ENCODE results near the gene CASS4. TPM values are rescaled to one million over a fixed set of nuclear protein-coding genes. Genes with fewer than 3 reads are reported as not detected.

CASS4 gene
- total RNA-seq, 1 experiment from 2014 or later, result 0.17 TPM

DNA sequence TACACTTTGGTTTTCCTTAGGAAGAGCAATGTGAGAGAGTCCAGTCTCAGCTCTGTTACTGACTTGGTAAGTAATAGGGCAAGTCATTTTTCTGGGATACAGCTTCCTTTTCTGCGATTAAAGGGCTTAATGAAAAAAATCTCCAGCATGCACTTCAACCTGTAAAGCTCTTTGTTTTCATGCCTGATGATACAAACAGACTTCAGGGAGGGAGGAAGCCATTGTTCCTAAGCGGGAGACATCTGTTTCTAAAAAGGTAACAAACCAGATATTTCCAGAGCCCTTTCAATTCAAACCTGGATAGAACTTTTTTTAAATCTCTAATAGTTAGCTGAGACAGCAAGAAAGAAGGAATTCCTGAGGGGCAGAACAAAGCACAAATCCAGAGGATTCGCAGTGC lies 5.2 kb upstream of the CASS4 start:
- POLR2A ChIA-PET, result no interaction called here

DNA sequence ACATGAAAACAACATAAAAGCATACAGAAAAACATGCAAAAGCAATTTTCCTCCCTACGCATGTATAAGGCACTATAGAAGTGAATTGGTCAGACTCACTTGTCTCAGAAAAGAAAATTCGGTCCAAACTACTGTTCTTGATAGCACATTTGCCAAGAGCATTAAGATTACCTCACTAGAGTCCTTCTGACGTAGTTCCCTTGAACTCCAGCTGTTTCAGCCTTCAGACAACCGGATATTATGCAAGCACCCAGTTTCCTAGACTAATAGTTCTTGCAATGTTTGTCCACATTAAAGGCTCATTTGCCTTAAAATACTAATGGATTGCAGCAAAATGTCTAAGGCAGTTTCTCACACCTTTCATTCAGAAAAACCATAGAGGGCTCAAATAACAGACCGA lies 2.5 kb upstream of the CASS4 start:
- H3K27ac ChIP-seq (ENCODE audit: low read depth, low read length), result no peak overlapping the region
- H3K79me2 ChIP-seq (ENCODE audit: insufficient read depth, low read length), result peaks cover 16% of the 10 kb centered on the region
- ATAC-seq (no peak), DNase-seq (ENCODE audit: low read depth, low spot score) (no peak)
- H2AFZ ChIP-seq (ENCODE audit: low read depth, low read length, poor library complexity, severe bottlenecking), result no peak overlapping the region
- no TSS peak for BruUV-seq (replicated peaks)
- no peak overlapping the region for H3K9ac ChIP-seq (ENCODE audit: low read length)
- no peak overlapping the region for H3K4me3 ChIP-seq (replicated peaks in 1 of 2; ENCODE audit: low read depth in 1 of 2, low read length in 2 of 2)
- H4K20me1 ChIP-seq (ENCODE audit: insufficient read depth), result no peaks in the 10 kb centered on the region
- POLR2A ChIA-PET, result no interaction called here
- no peaks in the 10 kb centered on the region for H3K27me3 ChIP-seq (ENCODE audit: insufficient read depth, low read length)
- RAD21 ChIA-PET (ENCODE audit: low non-redundant PET in 1 of 2, low total read pairs in 2 of 2, uncharacterized antibody in 2 of 2, unreplicated experiment in 2 of 2), result no interaction called here
- no peaks in the 10 kb centered on the region for H3K9me2 ChIP-seq (ENCODE audit: insufficient read depth)
- H3K4me2 ChIP-seq (ENCODE audit: low read length), result no peak overlapping the region
- TF ChIP-seq ZNF274 (IDR thresholded peaks at IDR 0.05; ENCODE audit: low read depth, low read length), result no peak
- no peak for TF ChIP-seq RAD21 (IDR thresholded peaks at IDR 0.05; ENCODE audit: low read depth)
- no peak for TF ChIP-seq SRF (IDR thresholded peaks at IDR 0.05; ENCODE audit: low read depth)
- no peak for TF ChIP-seq JUND (IDR thresholded peaks at IDR 0.05)
- no peak for TF ChIP-seq SIN3A (IDR thresholded peaks at IDR 0.05; ENCODE audit: low read depth)
- TF ChIP-seq CEBPB (IDR thresholded peaks at IDR 0.05; ENCODE audit: low read depth), result no peak
- TF ChIP-seq EZH2phosphoT487 (IDR thresholded peaks at IDR 0.05; ENCODE audit: borderline replicate concordance), result no peak
- TF ChIP-seq, protein P1, sequence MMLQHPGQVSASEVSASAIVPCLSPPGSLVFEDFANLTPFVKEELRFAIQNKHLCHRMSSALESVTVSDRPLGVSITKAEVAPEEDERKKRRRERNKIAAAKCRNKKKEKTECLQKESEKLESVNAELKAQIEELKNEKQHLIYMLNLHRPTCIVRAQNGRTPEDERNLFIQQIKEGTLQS (IDR thresholded peaks at IDR 0.05), result no peak
- no peak for TF ChIP-seq POLR2A (IDR thresholded peaks at IDR 0.05; ENCODE audit: borderline replicate concordance, extremely low read depth, insufficient read depth, insufficient read length)
- no peak for TF ChIP-seq POLR2AphosphoS5 (IDR thresholded peaks at IDR 0.05; ENCODE audit: low read depth, low read length)
- no peak for TF ChIP-seq SP1 (IDR thresholded peaks at IDR 0.05; ENCODE audit: low read depth)
- no peak for TF ChIP-seq CTCF (IDR thresholded peaks at IDR 0.05 in 2 of 3, conservative IDR thresholded peaks at IDR 0.05 in 1 of 3; ENCODE audit: borderline replicate concordance in 1 of 3, insufficient read depth in 1 of 3, low read depth in 2 of 3, low read length in 2 of 3)
- no peak for TF ChIP-seq MAX (IDR thresholded peaks at IDR 0.05)
- TF ChIP-seq YY1 (IDR thresholded peaks at IDR 0.05; ENCODE audit: extremely low read depth, insufficient replicate concordance, low read depth, low read length), result no peak
- TF ChIP-seq TCF7L2 (IDR thresholded peaks at IDR 0.05; ENCODE audit: borderline replicate concordance, extremely low read depth, insufficient read depth, insufficient read length), result no peak
- TF ChIP-seq CBX3 (IDR thresholded peaks at IDR 0.05; ENCODE audit: low read depth), result no peak
- no peak for TF ChIP-seq FOSL1 (IDR thresholded peaks at IDR 0.05; ENCODE audit: low read depth)
- no peak for TF ChIP-seq EGR1 (IDR thresholded peaks at IDR 0.05; ENCODE audit: low read depth)
- TF ChIP-seq EZH2 (IDR thresholded peaks at IDR 0.05), result no peak
- intact Hi-C loops (cut with micrococcal nuclease), result no loop called here
- H3K36me3 ChIP-seq (ENCODE audit: control insufficient read depth in 1 of 2, insufficient read depth in 2 of 2, low read length in 2 of 2), result peaks cover 17 to 29% of the 10 kb centered on the region in 2 experiments
- CTCF ChIA-PET, result no interaction called here
- no peaks in the 10 kb centered on the region for H3K9me3 ChIP-seq (ENCODE audit: control insufficient read depth in 1 of 2, insufficient read depth in 1 of 2, low read depth in 1 of 2, low read length in 2 of 2)
- H3K4me1 ChIP-seq (ENCODE audit: control insufficient read depth in 1 of 2, insufficient read depth in 2 of 2, low read length in 2 of 2), result no peaks in the 10 kb centered on the region

More for the DNA sequence above, 5.2 kb upstream of the CASS4 start:
- no peak overlapping the region for H3K27ac ChIP-seq (ENCODE audit: low read depth, low read length)
- ChIA-PET CTCF (no interaction called here), RAD21 (ENCODE audit: low non-redundant PET in 1 of 2, low total read pairs in 2 of 2, uncharacterized antibody in 2 of 2, unreplicated experiment in 2 of 2) (no interaction called here)
- no peak overlapping the region for H3K9ac ChIP-seq (ENCODE audit: low read length)
- no peaks in the 10 kb centered on the region for H3K9me2 ChIP-seq (ENCODE audit: insufficient read depth)
- peaks cover 30 to 48% of the 10 kb centered on the region in 2 experiments for H3K36me3 ChIP-seq (ENCODE audit: control insufficient read depth in 1 of 2, insufficient read depth in 2 of 2, low read length in 2 of 2)
- no TSS peak for BruUV-seq (replicated peaks)
- no peak overlapping the region for H2AFZ ChIP-seq (ENCODE audit: low read depth, low read length, poor library complexity, severe bottlenecking)
- no peaks in the 10 kb centered on the region for H3K4me1 ChIP-seq (ENCODE audit: control insufficient read depth in 1 of 2, insufficient read depth in 2 of 2, low read length in 2 of 2)
- H3K79me2 ChIP-seq (ENCODE audit: insufficient read depth, low read length), result peaks cover 34% of the 10 kb centered on the region
- H3K9me3 ChIP-seq (ENCODE audit: control insufficient read depth in 1 of 2, insufficient read depth in 1 of 2, low read depth in 1 of 2, low read length in 2 of 2), result no peaks in the 10 kb centered on the region
- ATAC-seq (no peak), DNase-seq (ENCODE audit: low read depth, low spot score) (no peak)
- intact Hi-C loops (cut with micrococcal nuclease), result no loop called here
- no peak for TF ChIP-seq ZNF274 (IDR thresholded peaks at IDR 0.05; ENCODE audit: low read depth, low read length)
- TF ChIP-seq TCF7L2 (IDR thresholded peaks at IDR 0.05; ENCODE audit: borderline replicate concordance, extremely low read depth, insufficient read depth, insufficient read length), result no peak
- no peak for TF ChIP-seq POLR2A (IDR thresholded peaks at IDR 0.05; ENCODE audit: borderline replicate concordance, extremely low read depth, insufficient read depth, insufficient read length)
- H4K20me1 ChIP-seq (ENCODE audit: insufficient read depth), result no peaks in the 10 kb centered on the region
- H3K4me2 ChIP-seq (ENCODE audit: low read length), result no peak overlapping the region
- no peak overlapping the region for H3K4me3 ChIP-seq (replicated peaks in 1 of 2; ENCODE audit: low read depth in 1 of 2, low read length in 2 of 2)
- H3K27me3 ChIP-seq (ENCODE audit: insufficient read depth, low read length), result no peaks in the 10 kb centered on the region

All from HCT116 (cell line).